HCT116 (cell line): ENCODE results near the gene UBE2L5. TPM values are rescaled to one million over a fixed set of nuclear protein-coding genes. Genes with fewer than 3 reads are reported as not detected.

ENCODE experiments used
- ATAC-seq: fragments of 200-7000 bp; cut with Tn5 transposase; 2 replicates; pipeline ENCODE4 v1.9.1; 2020; ENCODE audit warnings: mild to moderate bottlenecking, moderate library complexity
- BruUV-seq: library from RNA; stranded (reverse); fragments of 400-500 nt; replicated peaks from 2 replicates; lab custom pipeline; 2021; lab: Mats Ljungman, UMichigan
- CTCF ChIA-PET: fragments of 300-600 bp; sonication (Branson Sonifier 250); formaldehyde crosslinking; loops from one replicate; lab custom pipeline; 2021; ENCODE audit warnings: antibody characterized with exemption; lab: Charles Lee
- POLR2A ChIA-PET: fragments of 300-600, 350-600 bp; sonication (Branson Sonifier 250); formaldehyde crosslinking; loops from one replicate; lab custom pipeline; 2021; ENCODE audit warnings: antibody characterized with exemption; lab: Charles Lee
- RAD21 ChIA-PET, 2 experiments: fragments of 300-600 bp; sonication (Branson Sonifier 250); formaldehyde crosslinking; loops; one replicate each; lab custom pipeline; 2023; ENCODE audit warnings: low total read pairs in 2 of 2; ENCODE audit not compliant: uncharacterized antibody in 2 of 2, unreplicated experiment in 2 of 2, low non-redundant PET in 1 of 2; lab: Charles Lee
- DNase-seq: peaks from one replicate; pipeline ENCODE4 v3.0.0-alpha.2; 2010; ENCODE audit warnings: low read depth, low spot score
- H2AFZ ChIP-seq: fragments of 200-600 bp; shearing (Covaris generic), sonication (generic); 2 replicates; pipeline ENCODE4 v1.6.1; 2017; ENCODE audit warnings: low read depth, mixed run types, mixed read lengths, antibody characterized with exemption, low read length; ENCODE audit not compliant: poor library complexity, severe bottlenecking
- H3K27ac ChIP-seq: 2 replicates; pipeline ENCODE4 v1.5.1; 2012; ENCODE audit warnings: low read depth, low read length
- H3K27me3 ChIP-seq: fragments of 200-600 bp; sonication (generic); 2 replicates; pipeline ENCODE4 v1.6.1; 2016; ENCODE audit warnings: mixed run types, low read length, mixed read lengths; ENCODE audit not compliant: insufficient read depth
- H3K36me3 ChIP-seq, 2 experiments: fragments of 200-500 bp in 1 of 2; fragments of 200-600 bp in 1 of 2; sonication (Bioruptor generic) in 1 of 2; sonication (generic) in 1 of 2; 2 replicates each; pipeline versions ENCODE4 v1.5.1 to v1.6.1; 2014 to 2016; ENCODE audit warnings: low read length in 2 of 2, inconsistent platforms in 1 of 2, mixed read lengths in 1 of 2, mixed run types in 1 of 2; ENCODE audit not compliant: insufficient read depth in 2 of 2, control insufficient read depth in 1 of 2
- H3K4me1 ChIP-seq, 2 experiments: fragments of 200-600 bp in 1 of 2; sonication (generic) in 1 of 2; 2 replicates each; pipeline versions ENCODE4 v1.5.1 to v1.6.1; 2012 to 2017; ENCODE audit warnings: low read length in 2 of 2, inconsistent platforms in 1 of 2, mild to moderate bottlenecking in 1 of 2, mixed read lengths in 1 of 2, mixed run types in 1 of 2, moderate library complexity in 1 of 2; ENCODE audit not compliant: insufficient read depth in 2 of 2, control insufficient read depth in 1 of 2
- H3K4me2 ChIP-seq: fragments of 200-600 bp; sonication (generic); 2 replicates; pipeline ENCODE4 v1.6.1; 2017; ENCODE audit warnings: mixed run types, low read length, mixed read lengths
- H3K4me3 ChIP-seq, 2 experiments: fragments of 200-600 bp in 1 of 2; sonication (generic) in 1 of 2; replicated peaks in 1 of 2; 2 replicates each; pipeline ENCODE4 v1.5.1; 2011 to 2016; ENCODE audit warnings: low read length in 2 of 2, control low read depth in 1 of 2, low read depth in 1 of 2, mild to moderate bottlenecking in 1 of 2, mixed read lengths in 1 of 2, mixed run types in 1 of 2
- H3K79me2 ChIP-seq: fragments of 200-600 bp; sonication (generic); 2 replicates; pipeline ENCODE4 v1.6.1; 2017; ENCODE audit warnings: mild to moderate bottlenecking, mixed run types, low read length, moderate library complexity, mixed read lengths; ENCODE audit not compliant: insufficient read depth
- H3K9ac ChIP-seq: fragments of 200-600 bp; sonication (generic); 2 replicates; pipeline ENCODE4 v1.6.1; 2016; ENCODE audit warnings: low read length, mixed read lengths
- H3K9me2 ChIP-seq: fragments of 200-600 bp; sonication (generic), shearing (Covaris generic); 2 replicates; pipeline ENCODE4 v1.6.1; 2017; ENCODE audit warnings: mixed run types, mild to moderate bottlenecking, moderate library complexity; ENCODE audit not compliant: insufficient read depth
- H3K9me3 ChIP-seq, 2 experiments: fragments of 200-500 bp in 1 of 2; fragments of 200-600 bp in 1 of 2; sonication (Bioruptor generic) in 1 of 2; sonication (generic) in 1 of 2; 2 replicates each; pipeline ENCODE4 v1.6.1; 2014 to 2017; ENCODE audit warnings: low read length in 2 of 2, mixed read lengths in 2 of 2, inconsistent platforms in 1 of 2, low read depth in 1 of 2, mild to moderate bottlenecking in 1 of 2, mixed run types in 1 of 2, moderate library complexity in 1 of 2; ENCODE audit not compliant: control insufficient read depth in 1 of 2, insufficient read depth in 1 of 2
- H4K20me1 ChIP-seq: fragments of 200-600 bp; sonication (generic), shearing (Covaris generic); 2 replicates; pipeline ENCODE4 v1.6.1; 2017; ENCODE audit warnings: mixed run types, mild to moderate bottlenecking, moderate library complexity; ENCODE audit not compliant: insufficient read depth
- CBX3 ChIP-seq: IDR thresholded peaks from 2 replicates; pipeline ENCODE4 v1.6.1; 2012; ENCODE audit warnings: low read depth
- CTCF ChIP-seq, 3 experiments: fragments of 200-600 bp in 1 of 3; sonication (generic) in 1 of 3; IDR thresholded peaks in 2 of 3; conservative IDR thresholded peaks in 1 of 3; 2 replicates each; pipeline ENCODE4 v1.5.1; 2012 to 2017; ENCODE audit warnings: low read depth in 2 of 3, low read length in 2 of 3, antibody characterized with exemption in 1 of 3, borderline replicate concordance in 1 of 3, control low read depth in 1 of 3, mild to moderate bottlenecking in 1 of 3, mixed read lengths in 1 of 3, mixed run types in 1 of 3, moderate library complexity in 1 of 3; ENCODE audit not compliant: insufficient read depth in 1 of 3
- JUND ChIP-seq: IDR thresholded peaks from 2 replicates; pipeline ENCODE4 v1.6.1; 2012
- SP1 ChIP-seq: IDR thresholded peaks from 2 replicates; pipeline ENCODE4 v1.6.1; 2012; ENCODE audit warnings: low read depth
- ZFX ChIP-seq: fragments of 450-650 bp; IDR thresholded peaks from 2 replicates; pipeline ENCODE4 v1.6.1; 2017
- intact Hi-C: fragments of 100-400 bp; cut with micrococcal nuclease; formaldehyde crosslinking; loops from 2 replicates; pipeline ENCODE4 v1.10.0; 2022
- total RNA-seq: library from RNA; stranded (reverse); gene quantifications from one replicate; pipeline ENCODE4 v1.2.1, GENCODE V29; 2021; ENCODE audit not compliant: unreplicated experiment
- TF ChIP-seq, protein P1 (sequence below): IDR thresholded peaks from 2 replicates; pipeline ENCODE4 v1.6.1; 2012

Gene UBE2L5
- total RNA-seq, 1 experiment from 2014 or later: 0.15 TPM

DNA sequence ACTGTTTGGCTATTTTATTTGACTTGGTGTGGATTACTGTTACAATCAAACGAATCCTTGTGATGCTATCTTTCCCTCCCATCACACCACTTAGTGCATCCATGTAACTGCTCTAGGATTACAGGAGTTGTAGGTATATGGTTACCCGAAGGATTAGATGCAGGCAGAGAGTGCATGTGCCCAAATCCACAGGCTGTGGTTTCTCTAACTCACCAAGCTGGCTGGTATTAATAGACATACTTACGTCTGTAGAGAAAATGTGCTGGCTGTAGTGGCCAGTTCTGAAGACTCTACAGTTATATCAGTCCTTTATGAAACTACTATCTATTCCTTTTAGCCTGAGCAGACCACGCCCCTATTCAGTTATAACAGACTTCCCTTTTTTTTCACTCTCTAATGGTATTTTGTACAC lies 44.6 kb downstream of the UBE2L5 start:
- ATAC-seq: no peak
- RAD21 ChIA-PET: no interaction called here
- BruUV-seq: no TSS peak
- peak overlapping the region; percentile 99; the same call in 1 of the 2 replicates for H3K27ac ChIP-seq
- H3K27me3 ChIP-seq: no peaks in the 10 kb centered on the region
- TF ChIP-seq, protein P1, sequence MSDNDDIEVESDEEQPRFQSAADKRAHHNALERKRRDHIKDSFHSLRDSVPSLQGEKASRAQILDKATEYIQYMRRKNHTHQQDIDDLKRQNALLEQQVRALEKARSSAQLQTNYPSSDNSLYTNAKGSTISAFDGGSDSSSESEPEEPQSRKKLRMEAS: no peak
- TF ChIP-seq CBX3: no peak
- no peak for TF ChIP-seq JUND
- TF ChIP-seq SP1: 0 out of 2 replicates have a peak, but pooled peaks have one; percentile 1
- TF ChIP-seq, all 23 proteins: peak for 1
- H3K36me3 ChIP-seq: peaks cover 13 to 19% of the 10 kb centered on the region in 2 experiments
- H3K4me2 ChIP-seq: peak overlapping the region; percentile 80
- ChIA-PET CTCF (no interaction called here), POLR2A (interaction anchor here (2.1 kb wide), 1 partner anchor 35 kb away, joined by 5 read pairs; no protein-coding TSS in a partner anchor)
- H3K79me2 ChIP-seq: peaks cover 31% of the 10 kb centered on the region
- H3K9me2 ChIP-seq: no peaks in the 10 kb centered on the region
- peaks cover 11 to 32% of the 10 kb centered on the region in 2 experiments; a peak in 3 of 4 replicates for H3K4me1 ChIP-seq
- H4K20me1 ChIP-seq: peaks cover 7% of the 10 kb centered on the region; the same call in 1 of the 2 replicates
- H3K4me3 ChIP-seq: peak overlapping the region; percentile 73 to 80
- H2AFZ ChIP-seq: peak overlapping the region; percentile 55
- intact Hi-C loops: loop anchor here (5.0 to 10.0 kb wide), 3 partner anchors 335 to 578 kb away; no protein-coding TSS in a partner anchor
- H3K9ac ChIP-seq: peak overlapping the region; percentile 97
- no peaks in the 10 kb centered on the region for H3K9me3 ChIP-seq
- DNase-seq: no peak

GRCh38 chr13:30473675-30474074 lies 51.4 kb downstream of the UBE2L5 start:
- no peaks in the 10 kb centered on the region for H3K79me2 ChIP-seq
- no peak overlapping the region for H3K4me2 ChIP-seq
- H3K27me3 ChIP-seq: no peaks in the 10 kb centered on the region
- H3K36me3 ChIP-seq: no peaks in the 10 kb centered on the region
- TF ChIP-seq ZFX: no peak
- no peak for TF ChIP-seq CTCF (IDR thresholded peaks at IDR 0.05 in 2 of 3, conservative IDR thresholded peaks at IDR 0.05 in 1 of 3; ENCODE audit: borderline replicate concordance in 1 of 3, insufficient read depth in 1 of 3, low read depth in 2 of 3, low read length in 2 of 3)
- no peak overlapping the region for H3K4me3 ChIP-seq
- H3K4me1 ChIP-seq: no peaks in the 10 kb centered on the region
- no peak overlapping the region for H2AFZ ChIP-seq
- BruUV-seq: no TSS peak
- no peaks in the 10 kb centered on the region for H3K9me3 ChIP-seq
- ATAC-seq: no peak
- no peaks in the 10 kb centered on the region for H3K9me2 ChIP-seq
- H3K27ac ChIP-seq: no peak overlapping the region
- ChIA-PET RAD21 (no interaction called here), CTCF (no interaction called here), POLR2A (interaction anchor here (0.6 kb wide), 1 partner anchor 52 kb away, joined by 3 read pairs; the partner anchor contains the start of gene UBE2L5)
- no peaks in the 10 kb centered on the region for H4K20me1 ChIP-seq
- intact Hi-C loops: no loop called here
- H3K9ac ChIP-seq: no peak overlapping the region
- DNase-seq: no peak
